Osteocyte (in vitro differentiated cells): ENCODE data around the gene VAMP2. TPM values are rescaled to one million over a fixed set of nuclear protein-coding genes. Genes with fewer than 3 reads are reported as not detected.
A peak's percentile ranks its signal among the peaks of the same experiment; 100 is the strongest.

Source experiments
- DNase-seq: peaks from one replicate; pipeline ENCODE4 v3.0.0; 2021; ENCODE audit warnings: mixed read lengths; ENCODE audit not compliant: unreplicated experiment; ENCODE audit errors: extremely low spot score
- H3K27ac Mint-ChIP-seq: one replicate; pipeline ENCODE4 v1.8.0; 2021; ENCODE audit warnings: mild to moderate bottlenecking, mixed read lengths; ENCODE audit not compliant: unreplicated experiment
- H3K27me3 Mint-ChIP-seq: one replicate; pipeline ENCODE4 v1.8.0; 2021; ENCODE audit warnings: mixed read lengths; ENCODE audit not compliant: unreplicated experiment
- H3K36me3 Mint-ChIP-seq: one replicate; pipeline ENCODE4 v1.8.0; 2021; ENCODE audit warnings: mixed read lengths; ENCODE audit not compliant: unreplicated experiment
- H3K4me1 Mint-ChIP-seq: one replicate; pipeline ENCODE4 v1.8.0; 2021; ENCODE audit warnings: mixed read lengths; ENCODE audit not compliant: unreplicated experiment
- H3K4me3 Mint-ChIP-seq: one replicate; pipeline ENCODE4 v1.8.0; 2021; ENCODE audit warnings: mild to moderate bottlenecking, moderate library complexity, mixed read lengths; ENCODE audit not compliant: unreplicated experiment
- H3K9me3 Mint-ChIP-seq: one replicate; pipeline ENCODE4 v1.8.0; 2021; ENCODE audit warnings: mixed read lengths; ENCODE audit not compliant: unreplicated experiment
- total RNA-seq: library from RNA; stranded (reverse); gene quantifications from 2 replicates; pipeline ENCODE4 v1.2.1, GENCODE V29; 2021
- TF ChIP-seq, protein P1 (sequence below): fragments of 200-600 bp; sonication (generic); IDR thresholded peaks from 2 replicates; pipeline ENCODE4 v1.5.0; 2021; ENCODE audit warnings: antibody characterized with exemption, mild to moderate bottlenecking, moderate library complexity

Gene VAMP2
- total RNA-seq, 1 donor from 2014 or later: 70.0 TPM

DNA sequence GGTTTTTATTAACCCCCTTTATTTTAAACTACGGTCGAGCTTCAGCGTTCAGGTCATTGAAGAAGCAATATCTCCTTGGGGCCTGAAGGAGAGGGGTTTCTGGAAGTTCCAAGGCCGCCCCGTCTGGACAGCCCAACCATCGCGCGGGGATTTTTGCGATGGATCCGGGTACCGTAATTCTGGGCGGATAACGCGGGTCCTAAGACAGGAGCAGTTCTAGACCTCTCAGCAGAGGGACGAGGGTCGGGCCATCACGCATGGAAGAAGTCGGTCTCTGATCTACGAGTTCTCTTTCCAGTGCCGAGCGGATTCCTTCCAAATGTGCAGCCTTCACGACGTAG is 23.7 kb upstream of the VAMP2 start:
- DNase-seq: no peak
- Mint-ChIP-seq H3K4me1 (peaks cover 9% of the 10 kb centered on the region), H3K27me3 (peaks cover 2% of the 10 kb centered on the region), H3K9me3 (no peaks in the 10 kb centered on the region), H3K27ac (no peak overlapping the region), H3K4me3 (no peak overlapping the region), H3K36me3 (no peaks in the 10 kb centered on the region)
- TF ChIP-seq, protein P1, sequence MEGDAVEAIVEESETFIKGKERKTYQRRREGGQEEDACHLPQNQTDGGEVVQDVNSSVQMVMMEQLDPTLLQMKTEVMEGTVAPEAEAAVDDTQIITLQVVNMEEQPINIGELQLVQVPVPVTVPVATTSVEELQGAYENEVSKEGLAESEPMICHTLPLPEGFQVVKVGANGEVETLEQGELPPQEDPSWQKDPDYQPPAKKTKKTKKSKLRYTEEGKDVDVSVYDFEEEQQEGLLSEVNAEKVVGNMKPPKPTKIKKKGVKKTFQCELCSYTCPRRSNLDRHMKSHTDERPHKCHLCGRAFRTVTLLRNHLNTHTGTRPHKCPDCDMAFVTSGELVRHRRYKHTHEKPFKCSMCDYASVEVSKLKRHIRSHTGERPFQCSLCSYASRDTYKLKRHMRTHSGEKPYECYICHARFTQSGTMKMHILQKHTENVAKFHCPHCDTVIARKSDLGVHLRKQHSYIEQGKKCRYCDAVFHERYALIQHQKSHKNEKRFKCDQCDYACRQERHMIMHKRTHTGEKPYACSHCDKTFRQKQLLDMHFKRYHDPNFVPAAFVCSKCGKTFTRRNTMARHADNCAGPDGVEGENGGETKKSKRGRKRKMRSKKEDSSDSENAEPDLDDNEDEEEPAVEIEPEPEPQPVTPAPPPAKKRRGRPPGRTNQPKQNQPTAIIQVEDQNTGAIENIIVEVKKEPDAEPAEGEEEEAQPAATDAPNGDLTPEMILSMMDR: no peak

DNA sequence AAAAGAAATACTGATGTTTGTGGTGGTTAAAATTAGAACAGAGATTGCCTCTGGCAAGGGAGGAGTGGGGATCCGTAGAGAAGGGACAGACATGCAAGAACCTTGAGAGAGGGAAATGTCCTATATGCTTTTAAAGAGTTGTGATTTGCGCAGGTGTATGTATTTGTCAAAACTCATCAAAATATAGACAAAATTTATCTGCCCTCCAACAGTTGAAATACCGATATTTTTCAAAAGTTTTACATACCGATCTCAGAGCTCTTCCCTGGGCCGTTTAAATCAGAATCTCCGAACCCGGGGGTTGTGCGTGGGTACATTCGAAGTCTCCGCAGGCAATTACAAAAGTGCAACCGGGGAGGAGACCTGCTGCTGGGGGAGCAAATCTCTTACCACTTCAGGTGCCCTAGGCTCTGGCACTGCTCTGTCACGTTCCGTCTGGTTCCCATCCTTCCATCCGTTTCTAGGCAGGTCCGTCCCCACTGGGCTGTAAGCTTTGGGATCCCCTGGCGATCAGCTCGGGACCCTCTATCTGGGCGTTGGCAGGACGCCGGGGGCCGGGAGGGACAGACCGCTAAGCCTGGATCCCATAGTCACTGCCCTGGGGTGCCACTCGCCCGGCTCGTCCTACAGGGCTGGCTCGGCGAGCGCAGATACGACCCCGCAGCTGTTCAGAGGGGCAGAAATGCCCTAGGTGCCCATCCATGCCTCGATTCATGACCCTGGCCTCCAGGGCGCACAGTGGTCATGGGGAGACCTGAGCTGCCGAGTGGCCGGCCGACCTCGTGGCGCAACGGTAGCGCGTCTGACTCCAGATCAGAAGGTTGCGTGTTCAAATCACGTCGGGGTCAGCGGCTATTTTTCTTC is 23.1 kb upstream of the VAMP2 start:
- peaks cover 8% of the 10 kb centered on the region for H3K4me1 Mint-ChIP-seq

DNA sequence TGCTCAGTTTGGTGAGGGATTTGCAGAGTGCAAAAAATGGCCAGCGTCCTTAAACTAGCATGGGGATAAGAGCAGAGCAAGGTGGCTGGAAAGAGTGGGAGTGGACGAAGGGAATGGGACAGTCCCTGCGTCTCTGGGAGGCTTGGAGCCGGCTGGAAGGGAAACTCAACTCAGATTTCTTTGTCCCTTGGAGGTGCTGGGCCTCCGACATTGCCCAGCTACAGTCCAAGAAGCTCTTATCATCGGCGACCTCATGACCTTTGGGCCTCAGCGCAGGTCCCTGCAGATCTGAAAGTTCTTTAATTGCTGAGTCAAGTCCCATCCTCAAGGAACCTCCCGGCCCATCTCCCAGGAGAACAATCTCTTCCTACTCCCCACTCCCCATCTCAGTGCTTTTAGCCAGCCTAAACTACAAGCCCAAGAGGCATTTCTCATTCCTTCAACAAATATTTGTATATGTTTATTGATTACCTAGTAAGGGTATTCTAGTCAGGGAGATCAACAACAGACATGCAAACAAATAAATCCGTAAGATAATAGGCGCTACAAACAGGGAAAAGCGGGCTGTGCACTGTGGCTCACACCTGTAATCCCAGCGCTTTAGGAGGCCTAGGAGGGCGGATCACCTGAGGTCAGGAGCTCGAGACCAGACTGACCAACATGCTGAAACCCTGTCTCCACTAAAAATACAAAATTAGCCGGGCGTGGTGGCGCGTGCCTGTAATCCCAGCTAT is 14.4 kb upstream of the VAMP2 start:
- H3K27ac Mint-ChIP-seq: peak overlapping the region; percentile 97
- no peak for DNase-seq
- H3K4me1 Mint-ChIP-seq: peaks cover 38% of the 10 kb centered on the region
- H3K4me3 Mint-ChIP-seq: peak overlapping the region; percentile 92
- H3K27me3 Mint-ChIP-seq: no peaks in the 10 kb centered on the region
- H3K9me3 Mint-ChIP-seq: no peaks in the 10 kb centered on the region
- TF ChIP-seq, protein P1: no peak
- H3K36me3 Mint-ChIP-seq: no peaks in the 10 kb centered on the region

More for the DNA sequence above, 23.1 kb upstream of the VAMP2 start:
- no peak overlapping the region for H3K27ac Mint-ChIP-seq
- peaks cover 2% of the 10 kb centered on the region for H3K27me3 Mint-ChIP-seq
- DNase-seq: peak; percentile 94
- H3K9me3 Mint-ChIP-seq: no peaks in the 10 kb centered on the region
- H3K4me3 Mint-ChIP-seq: no peak overlapping the region
- TF ChIP-seq, protein P1: no peak
- no peaks in the 10 kb centered on the region for H3K36me3 Mint-ChIP-seq

DNA sequence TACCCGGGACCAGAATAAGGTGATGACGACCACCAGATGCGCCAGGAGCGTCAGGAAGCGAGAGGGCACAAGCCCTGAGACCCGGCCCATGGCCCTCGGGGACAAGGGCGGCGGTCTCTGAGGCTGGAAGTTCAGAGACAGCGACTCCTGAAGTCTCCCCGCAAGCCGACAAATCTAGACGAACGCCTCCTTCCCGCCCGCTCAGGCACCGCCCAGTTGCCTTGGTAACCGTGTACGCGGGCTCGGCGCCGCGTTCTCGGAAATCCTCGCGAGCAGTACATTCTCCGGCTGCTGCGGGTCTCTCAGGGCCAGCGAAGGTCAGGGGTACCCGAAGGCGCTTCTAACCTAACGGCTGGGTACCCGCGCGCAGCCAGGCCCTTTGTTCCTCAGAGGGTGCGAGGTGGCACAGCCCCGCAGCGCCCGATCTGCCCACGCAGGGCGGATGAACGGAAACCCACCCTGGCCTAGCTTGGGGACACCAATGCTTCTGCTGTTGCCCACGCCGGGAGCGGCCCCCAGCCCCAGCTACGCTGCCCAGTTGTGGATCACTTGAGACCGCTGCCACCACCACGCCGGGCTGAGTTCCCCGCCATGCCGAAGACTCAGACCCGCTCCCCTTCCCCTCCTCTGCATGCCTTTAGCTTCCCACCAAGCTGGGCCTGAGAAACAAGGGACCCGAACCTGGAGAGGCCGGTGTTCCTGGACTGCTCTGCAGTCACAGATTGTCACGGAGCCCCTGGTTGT is 13.6 kb upstream of the VAMP2 start, which contains the start of gene TMEM107:
TSS of gene TMEM107 (minus strand) at position 184 of the 744 bp plus-strand sequence. CDS start at position 90, 94 bp downstream.
- peak; percentile 91 for DNase-seq
- Mint-ChIP-seq H3K9me3 (no peaks in the 10 kb centered on the region), H3K27ac (peak within 1 kb of the TSS; percentile 97), H3K27me3 (no peaks in the 10 kb centered on the region), H3K4me1 (peaks cover 41% of the 10 kb centered on the region), H3K36me3 (no peaks in the 10 kb centered on the region), H3K4me3 (peak within 1 kb of the TSS; percentile 92)
- TF ChIP-seq, protein P1: no peak
